Body of pancreas (tissue), 4 donors: Measurements from ENCODE around the gene UBQLN4.

Source experiments
- CTCF ChIP-seq, 7 experiments: fragments of 450-650 bp in 4 of 7; fragments of 200-600 bp in 3 of 7; sonication (generic) in 3 of 7; IDR thresholded peaks; one replicate each; pipeline ENCODE4 v1.5.1; 2016 to 2019; ENCODE audit warnings: antibody characterized with exemption in 7 of 7
- POLR2A ChIP-seq, 3 donors: fragments of 450-650 bp; IDR thresholded peaks; one replicate each; pipeline ENCODE4 v1.6.1; 2016; ENCODE audit warnings: antibody characterized with exemption in 3 of 3, mild to moderate bottlenecking in 2 of 3

GRCh38 chr1:156067262-156067661 is 13.7 kb upstream of the UBQLN4 start:
- TF ChIP-seq CTCF (IDR thresholded peaks at IDR 0.05) (no peak), POLR2A (IDR thresholded peaks at IDR 0.05) (no peak)
